ENCODE data around the gene CBLIF. TPM values are rescaled to one million over a fixed set of nuclear protein-coding genes. Genes with fewer than 3 reads are reported as not detected.

The CBLIF gene
- total and polyA plus RNA-seq, 2 of the 13 experiments (the other 11 are each of a cell fraction or from before 2014, with no cell fraction given) = not detected

- TF ChIP-seq CEBPZ (IDR thresholded peaks at IDR 0.05; ENCODE audit: low read length) = no peak
- peak; percentile 67; the same call in 1 of the 2 replicates for TF ChIP-seq BORCS8-MEF2B (CRISPR knock-in tag; IDR thresholded peaks at IDR 0.05)
- TF ChIP-seq ZNF414 (CRISPR knock-in tag; IDR thresholded peaks at IDR 0.05) = no peak
- TF ChIP-seq ZNF101 (CRISPR knock-in tag; IDR thresholded peaks at IDR 0.05; ENCODE audit: borderline replicate concordance, low read depth) = no peak
- 0 out of 2 replicates have a peak, but pooled peaks have one; percentile 34 for TF ChIP-seq FIP1L1 (IDR thresholded peaks at IDR 0.05; ENCODE audit: borderline replicate concordance, insufficient read depth, low read depth, low read length)
- TF ChIP-seq ARNT (IDR thresholded peaks at IDR 0.05) = no peak
- no peak for TF ChIP-seq TIGD3 (CRISPR knock-in tag; IDR thresholded peaks at IDR 0.05; ENCODE audit: borderline replicate concordance)
- TF ChIP-seq CREB1 (IDR thresholded peaks at IDR 0.05) = peak; percentile 42
- TF ChIP-seq CREB1 (CRISPR knock-in tag; IDR thresholded peaks at IDR 0.05) = peak; percentile 78
- TF ChIP-seq CERS6 (CRISPR knock-in tag; IDR thresholded peaks at IDR 0.05) = no peak
- TF ChIP-seq RELA (CRISPR knock-in tag; IDR thresholded peaks at IDR 0.05) = no peak; the same call in 1 of the 2 replicates
- TF ChIP-seq JUNB (CRISPR knock-in tag; IDR thresholded peaks at IDR 0.05; ENCODE audit: borderline replicate concordance) = no peak
- no peak for TF ChIP-seq ZNF672 (CRISPR knock-in tag; IDR thresholded peaks at IDR 0.05)
- no peak for TF ChIP-seq PAX8 (CRISPR knock-in tag; IDR thresholded peaks at IDR 0.05; ENCODE audit: borderline replicate concordance)
- peak; percentile 77 for TF ChIP-seq GMEB1 (CRISPR knock-in tag; IDR thresholded peaks at IDR 0.05; ENCODE audit: borderline replicate concordance)
- TF ChIP-seq CEBPB (IDR thresholded peaks at IDR 0.05; ENCODE audit: borderline replicate concordance, low read depth, low read length) = no peak
- peak; percentile 84 for TF ChIP-seq SRY (CRISPR knock-in tag; IDR thresholded peaks at IDR 0.05)
- TF ChIP-seq ZNF17 (CRISPR knock-in tag; IDR thresholded peaks at IDR 0.05) = no peak
- peak; percentile 97 for TF ChIP-seq GATAD1 (CRISPR knock-in tag; IDR thresholded peaks at IDR 0.05)
Observed at GRCh38 chr11:59810189-59810910, 34.9 kb downstream of the CBLIF start, which contains the start of gene MRPL16 (continued).
